GM18526 (cell line): Measurements from ENCODE around the gene MAP7D1.

ENCODE experiments used
- POLR2A ChIP-seq: IDR thresholded peaks from 3 replicates; pipeline ENCODE4 v1.6.1; 2011; ENCODE audit not compliant: insufficient read length; ENCODE audit errors: extremely low read depth

Gene MAP7D1

DNA sequence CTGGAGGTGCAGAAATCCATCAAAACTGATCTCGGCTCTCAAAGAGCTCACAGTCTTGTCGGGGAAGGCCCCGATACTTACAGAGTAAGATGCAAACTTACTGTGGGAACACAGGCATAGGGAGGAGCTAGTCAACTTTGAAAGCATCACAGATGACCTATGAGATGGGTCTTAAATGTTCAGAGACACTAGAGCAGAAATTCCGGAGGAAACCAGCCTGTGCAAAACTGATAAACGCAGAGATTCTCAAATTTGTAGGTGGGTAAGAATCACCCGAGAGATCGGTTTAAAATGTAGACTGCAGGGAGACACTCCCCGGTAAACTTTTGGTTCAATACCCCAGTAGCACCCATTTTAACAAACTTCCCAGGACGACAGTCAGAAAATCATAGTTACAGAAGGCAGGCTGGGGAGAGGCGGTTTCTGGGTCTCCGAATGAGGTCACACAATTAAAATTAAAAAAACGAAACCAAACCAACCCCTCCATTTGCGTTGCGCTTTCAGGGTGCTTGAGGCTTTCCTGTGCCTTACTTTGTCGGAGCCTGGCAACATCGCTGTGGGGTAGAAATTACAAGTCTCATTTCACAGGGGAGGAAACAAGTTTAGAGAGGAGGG lies 67.5 kb downstream of the MAP7D1 start:
- no peak for TF ChIP-seq POLR2A

GRCh38 chr1:36223996-36224536 lies 68.1 kb downstream of the MAP7D1 start, which contains the start of gene THRAP3:
Gene THRAP3, plus strand, starts transcription at chr1:36224443. Its CDS starts 58,121 bp downstream, at chr1:36282564.
- peak; percentile 67 for TF ChIP-seq POLR2A

DNA sequence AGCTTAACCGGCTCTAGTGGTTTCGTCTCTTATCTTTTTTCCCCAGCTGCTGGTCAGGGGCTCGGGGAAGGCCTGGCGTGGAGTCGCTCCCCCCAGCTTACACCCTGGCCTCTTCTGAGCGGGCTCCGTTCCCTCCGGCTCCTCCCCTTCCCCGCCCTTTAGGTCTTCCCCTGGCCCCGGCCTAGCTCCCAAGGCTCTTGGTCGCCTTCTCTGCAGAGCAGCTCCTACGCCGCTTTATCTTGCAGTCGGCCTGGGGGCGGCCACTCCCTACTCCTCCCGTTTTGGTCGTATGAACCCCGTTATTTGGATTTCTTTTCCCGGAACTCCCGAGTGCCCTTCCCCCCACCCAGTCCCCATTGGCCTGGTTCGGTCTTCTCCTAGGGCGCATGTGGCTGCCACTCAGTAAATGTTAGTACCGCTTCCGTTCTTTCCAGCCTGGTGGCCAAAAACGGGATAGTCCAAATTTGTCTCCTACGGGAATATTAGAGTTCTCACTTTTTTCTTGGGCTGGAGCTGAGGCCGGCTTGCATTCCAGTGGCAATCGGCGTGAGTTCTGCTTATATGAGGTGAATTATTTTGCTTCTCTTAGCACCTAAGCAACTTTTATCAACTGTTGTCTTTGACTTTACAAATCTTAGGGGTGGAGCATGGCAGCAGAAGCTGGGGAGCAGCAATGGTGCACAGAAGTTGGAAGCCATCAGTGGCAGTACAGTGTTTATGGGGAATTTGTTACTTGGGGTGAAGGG lies 68.8 kb downstream of the MAP7D1 start:
- TF ChIP-seq POLR2A, result no peak

DNA sequence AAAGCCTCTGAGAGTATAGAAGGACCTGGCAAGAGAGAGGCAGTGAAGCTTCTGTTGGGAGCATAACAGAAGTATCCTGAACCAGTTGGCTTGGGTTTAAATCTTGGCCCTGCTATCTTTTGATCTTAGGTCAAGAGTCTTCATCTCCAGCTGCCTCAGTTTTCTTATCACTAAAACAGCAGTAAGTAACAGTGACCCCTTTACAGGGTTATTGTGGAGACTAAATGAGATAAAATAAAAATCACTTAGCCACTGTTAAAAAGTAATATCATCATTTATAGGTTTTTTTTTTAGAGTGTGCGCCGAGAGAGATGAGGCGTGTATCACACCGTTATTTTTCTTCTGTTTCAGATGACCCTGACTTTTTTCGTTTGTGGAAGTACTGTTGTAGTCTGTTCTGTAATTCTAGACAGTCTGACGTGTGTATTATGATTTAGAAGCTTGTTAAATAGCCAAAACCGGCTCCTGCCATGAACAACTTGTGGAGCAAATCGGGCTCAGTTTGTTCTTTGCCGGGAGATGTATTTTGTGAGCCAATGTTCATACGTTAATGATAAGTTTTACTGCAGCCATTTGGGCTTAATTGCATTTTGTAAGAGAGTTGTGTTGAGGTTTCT lies 69.4 kb downstream of the MAP7D1 start:
- TF ChIP-seq POLR2A, result no peak
